ENCODE results near the gene PARP14.

PARP14 gene

GRCh38 chr3:122660297-122660974, 20.2 kb upstream of the PARP14 start:
- no peak overlapping the region for H3K4me3 ChIP-seq (ENCODE audit: low read depth in 1 of 2, low read length in 2 of 2)
- H3K27me3 ChIP-seq (ENCODE audit: control insufficient read depth in 1 of 2, insufficient read depth in 2 of 2, low read length in 2 of 2), result no peaks in the 10 kb centered on the region
- no peak overlapping the region for H3K27ac ChIP-seq (ENCODE audit: low read depth, low read length)
- H3K4me1 ChIP-seq (ENCODE audit: insufficient read depth, low read length), result no peaks in the 10 kb centered on the region
- H3K9me3 ChIP-seq (ENCODE audit: low read length), result no peaks in the 10 kb centered on the region
- no peak overlapping the region for H3K9ac ChIP-seq (ENCODE audit: low read length)
- H3K36me3 ChIP-seq (ENCODE audit: insufficient read depth, low read length), result no peaks in the 10 kb centered on the region

GRCh38 chr3:122661633-122662032, 19.0 kb upstream of the PARP14 start:
- Histone ChIP-seq H3K27ac (ENCODE audit: low read depth, low read length) (no peak overlapping the region), H3K9me3 (ENCODE audit: low read length) (no peaks in the 10 kb centered on the region), H3K9ac (ENCODE audit: low read length) (no peak overlapping the region), H3K36me3 (ENCODE audit: insufficient read depth, low read length) (no peaks in the 10 kb centered on the region), H3K4me3 (ENCODE audit: low read depth in 1 of 2, low read length in 2 of 2) (no peak overlapping the region), H3K4me1 (ENCODE audit: insufficient read depth, low read length) (no peaks in the 10 kb centered on the region), H3K27me3 (ENCODE audit: control insufficient read depth in 1 of 2, insufficient read depth in 2 of 2, low read length in 2 of 2) (no peaks in the 10 kb centered on the region)

GRCh38 chr3:122662505-122662904, 18.1 kb upstream of the PARP14 start:
- Histone ChIP-seq H3K27me3 (ENCODE audit: control insufficient read depth in 1 of 2, insufficient read depth in 2 of 2, low read length in 2 of 2) (no peaks in the 10 kb centered on the region), H3K4me3 (ENCODE audit: low read depth in 1 of 2, low read length in 2 of 2) (no peak overlapping the region), H3K4me1 (ENCODE audit: insufficient read depth, low read length) (no peaks in the 10 kb centered on the region), H3K9me3 (ENCODE audit: low read length) (no peaks in the 10 kb centered on the region), H3K9ac (ENCODE audit: low read length) (no peak overlapping the region), H3K27ac (ENCODE audit: low read depth, low read length) (no peak overlapping the region), H3K36me3 (ENCODE audit: insufficient read depth, low read length) (no peaks in the 10 kb centered on the region)

- Histone ChIP-seq H3K9me3 (ENCODE audit: low read length) (no peaks in the 10 kb centered on the region), H3K36me3 (ENCODE audit: insufficient read depth, low read length) (no peaks in the 10 kb centered on the region), H3K4me1 (ENCODE audit: insufficient read depth, low read length) (no peaks in the 10 kb centered on the region), H3K9ac (ENCODE audit: low read length) (no peak overlapping the region), H3K4me3 (ENCODE audit: low read depth in 1 of 2, low read length in 2 of 2) (no peak overlapping the region), H3K27ac (ENCODE audit: low read depth, low read length) (no peak overlapping the region), H3K27me3 (ENCODE audit: control insufficient read depth in 1 of 2, insufficient read depth in 2 of 2, low read length in 2 of 2) (no peaks in the 10 kb centered on the region)
Measured at GRCh38 chr3:122665226-122665786, 15.3 kb upstream of the PARP14 start.

GRCh38 chr3:122665881-122666280, 14.8 kb upstream of the PARP14 start:
- H3K9ac ChIP-seq (ENCODE audit: low read length), result no peak overlapping the region
- H3K27ac ChIP-seq (ENCODE audit: low read depth, low read length), result no peak overlapping the region
- no peaks in the 10 kb centered on the region for H3K27me3 ChIP-seq (ENCODE audit: control insufficient read depth in 1 of 2, insufficient read depth in 2 of 2, low read length in 2 of 2)
- H3K36me3 ChIP-seq (ENCODE audit: insufficient read depth, low read length), result no peaks in the 10 kb centered on the region
- H3K9me3 ChIP-seq (ENCODE audit: low read length), result no peaks in the 10 kb centered on the region
- no peak overlapping the region for H3K4me3 ChIP-seq (ENCODE audit: low read depth in 1 of 2, low read length in 2 of 2)
- no peaks in the 10 kb centered on the region for H3K4me1 ChIP-seq (ENCODE audit: insufficient read depth, low read length)

- Histone ChIP-seq H3K9ac (ENCODE audit: low read length) (no peak overlapping the region), H3K4me1 (ENCODE audit: insufficient read depth, low read length) (no peaks in the 10 kb centered on the region), H3K36me3 (ENCODE audit: insufficient read depth, low read length) (no peaks in the 10 kb centered on the region), H3K27ac (ENCODE audit: low read depth, low read length) (no peak overlapping the region), H3K27me3 (ENCODE audit: control insufficient read depth in 1 of 2, insufficient read depth in 2 of 2, low read length in 2 of 2) (no peaks in the 10 kb centered on the region), H3K4me3 (ENCODE audit: low read depth in 1 of 2, low read length in 2 of 2) (no peak overlapping the region), H3K9me3 (ENCODE audit: low read length) (no peaks in the 10 kb centered on the region)
Measured at GRCh38 chr3:122668930-122669730, 11.5 kb upstream of the PARP14 start.

- Histone ChIP-seq H3K4me3 (ENCODE audit: low read depth in 1 of 2, low read length in 2 of 2) (no peak overlapping the region), H3K36me3 (ENCODE audit: insufficient read depth, low read length) (no peaks in the 10 kb centered on the region), H3K27ac (ENCODE audit: low read depth, low read length) (no peak overlapping the region), H3K4me1 (ENCODE audit: insufficient read depth, low read length) (no peaks in the 10 kb centered on the region), H3K27me3 (ENCODE audit: control insufficient read depth in 1 of 2, insufficient read depth in 2 of 2, low read length in 2 of 2) (no peaks in the 10 kb centered on the region), H3K9me3 (ENCODE audit: low read length) (no peaks in the 10 kb centered on the region), H3K9ac (ENCODE audit: low read length) (no peak overlapping the region)
Measured at GRCh38 chr3:122671553-122671952, 9.1 kb upstream of the PARP14 start.

GRCh38 chr3:122674339-122674738, 6.3 kb upstream of the PARP14 start:
- no peak overlapping the region for H3K9ac ChIP-seq (ENCODE audit: low read length)
- no peaks in the 10 kb centered on the region for H3K36me3 ChIP-seq (ENCODE audit: insufficient read depth, low read length)
- no peak overlapping the region for H3K4me3 ChIP-seq (ENCODE audit: low read depth in 1 of 2, low read length in 2 of 2)
- H3K27me3 ChIP-seq (ENCODE audit: control insufficient read depth in 1 of 2, insufficient read depth in 2 of 2, low read length in 2 of 2), result no peaks in the 10 kb centered on the region
- no peak overlapping the region for H3K27ac ChIP-seq (ENCODE audit: low read depth, low read length)
- no peaks in the 10 kb centered on the region for H3K9me3 ChIP-seq (ENCODE audit: low read length)
- H3K4me1 ChIP-seq (ENCODE audit: insufficient read depth, low read length), result peaks cover 5% of the 10 kb centered on the region

- H3K9ac ChIP-seq (ENCODE audit: low read length), result no peak overlapping the region
- peaks cover 20% of the 10 kb centered on the region for H3K4me1 ChIP-seq (ENCODE audit: insufficient read depth, low read length)
- no peak overlapping the region for H3K4me3 ChIP-seq (ENCODE audit: low read depth in 1 of 2, low read length in 2 of 2)
- no peaks in the 10 kb centered on the region for H3K27me3 ChIP-seq (ENCODE audit: control insufficient read depth in 1 of 2, insufficient read depth in 2 of 2, low read length in 2 of 2)
- H3K27ac ChIP-seq (ENCODE audit: low read depth, low read length), result no peak overlapping the region
- H3K36me3 ChIP-seq (ENCODE audit: insufficient read depth, low read length), result no peaks in the 10 kb centered on the region
- H3K9me3 ChIP-seq (ENCODE audit: low read length), result no peaks in the 10 kb centered on the region
Measured at GRCh38 chr3:122676759-122677158, 3.9 kb upstream of the PARP14 start.

GRCh38 chr3:122677216-122677615, 3.4 kb upstream of the PARP14 start:
- Histone ChIP-seq H3K9me3 (ENCODE audit: low read length) (no peaks in the 10 kb centered on the region), H3K27ac (ENCODE audit: low read depth, low read length) (no peak overlapping the region), H3K36me3 (ENCODE audit: insufficient read depth, low read length) (no peaks in the 10 kb centered on the region), H3K9ac (ENCODE audit: low read length) (no peak overlapping the region), H3K4me1 (ENCODE audit: insufficient read depth, low read length) (peaks cover 24% of the 10 kb centered on the region), H3K4me3 (ENCODE audit: low read depth in 1 of 2, low read length in 2 of 2) (no peak overlapping the region), H3K27me3 (ENCODE audit: control insufficient read depth in 1 of 2, insufficient read depth in 2 of 2, low read length in 2 of 2) (no peaks in the 10 kb centered on the region)

GRCh38 chr3:122678506-122678905, 2.1 kb upstream of the PARP14 start:
- no peak overlapping the region for H3K9ac ChIP-seq (ENCODE audit: low read length)
- H3K36me3 ChIP-seq (ENCODE audit: insufficient read depth, low read length), result no peaks in the 10 kb centered on the region
- H3K4me1 ChIP-seq (ENCODE audit: insufficient read depth, low read length), result peaks cover 31% of the 10 kb centered on the region
- no peak overlapping the region for H3K27ac ChIP-seq (ENCODE audit: low read depth, low read length)
- H3K4me3 ChIP-seq (ENCODE audit: low read depth in 1 of 2, low read length in 2 of 2), result no peak overlapping the region
- H3K27me3 ChIP-seq (ENCODE audit: control insufficient read depth in 1 of 2, insufficient read depth in 2 of 2, low read length in 2 of 2), result no peaks in the 10 kb centered on the region
- no peaks in the 10 kb centered on the region for H3K9me3 ChIP-seq (ENCODE audit: low read length)

Measured in muscle layer of colon (tissue), 2 donors.